Renal cortical epithelial cell (primary cell): ENCODE data around the gene GPS1. TPM values are rescaled to one million over a fixed set of nuclear protein-coding genes. Genes with fewer than 3 reads are reported as not detected.

ENCODE experiments used
- DNase-seq: peaks from one replicate; pipeline ENCODE4 v3.0.0-alpha.2; 2011; ENCODE audit warnings: low read depth
- total RNA-seq: library from RNA; depleted of rRNA; stranded (reverse); fragments of >200 nt; gene quantifications from 2 replicates; pipeline ENCODE4 v1.2.3, GENCODE V29; 2014

Gene GPS1
- total RNA-seq, 1 donor from 2014 or later, result 119 TPM

DNA sequence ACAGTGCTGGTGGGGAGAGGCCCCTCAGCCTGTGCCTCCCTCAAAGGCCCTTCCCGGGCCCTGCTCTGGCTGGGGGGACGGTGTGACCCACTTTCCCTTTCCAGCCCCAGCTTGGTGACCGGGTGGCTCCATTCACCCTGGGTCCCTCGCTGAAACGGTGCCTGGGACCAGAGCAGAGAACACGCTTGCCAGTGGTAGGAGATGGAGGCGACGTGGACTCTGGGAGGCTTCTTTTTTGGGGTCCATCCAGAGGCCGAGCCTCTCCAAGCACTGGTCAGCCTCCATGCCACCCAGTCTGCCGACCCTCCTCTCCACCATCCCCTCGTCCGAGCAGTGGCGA lies 36.8 kb upstream of the GPS1 start:
- no peak for DNase-seq

DNA sequence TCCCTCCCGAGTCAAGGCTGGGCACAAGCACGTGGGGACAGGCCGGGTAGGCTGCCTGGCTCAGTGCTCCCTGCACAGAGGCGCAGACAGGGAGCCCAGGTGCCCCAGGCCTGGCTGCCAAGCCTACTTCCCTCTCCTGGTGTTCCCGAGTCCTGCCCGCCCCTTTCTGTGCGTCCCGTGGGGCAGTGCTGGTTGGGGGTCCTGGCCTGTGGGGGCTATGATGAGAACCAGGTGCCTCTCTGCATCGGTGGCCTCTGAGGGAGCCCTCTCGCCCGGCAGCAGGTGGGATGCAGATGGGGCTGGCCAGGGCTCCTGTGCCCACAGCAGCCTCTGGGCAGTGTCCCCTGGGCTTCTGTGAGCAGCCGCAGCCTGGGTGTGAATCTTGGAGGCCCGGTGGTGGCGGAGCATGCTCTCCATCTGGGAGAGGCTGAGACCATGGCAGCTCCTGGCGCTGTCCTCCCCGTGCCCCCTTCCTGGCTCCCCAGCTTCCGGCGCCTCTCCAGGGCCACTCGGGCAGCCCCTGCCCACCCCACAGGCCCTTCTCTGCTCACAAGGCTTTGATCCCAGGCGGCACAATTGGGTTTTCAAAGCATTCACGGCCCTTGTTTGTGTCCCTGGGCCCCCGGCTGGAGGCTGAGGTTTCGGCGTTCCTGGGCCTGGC lies 36.3 kb upstream of the GPS1 start:
- DNase-seq, result no peak

DNA sequence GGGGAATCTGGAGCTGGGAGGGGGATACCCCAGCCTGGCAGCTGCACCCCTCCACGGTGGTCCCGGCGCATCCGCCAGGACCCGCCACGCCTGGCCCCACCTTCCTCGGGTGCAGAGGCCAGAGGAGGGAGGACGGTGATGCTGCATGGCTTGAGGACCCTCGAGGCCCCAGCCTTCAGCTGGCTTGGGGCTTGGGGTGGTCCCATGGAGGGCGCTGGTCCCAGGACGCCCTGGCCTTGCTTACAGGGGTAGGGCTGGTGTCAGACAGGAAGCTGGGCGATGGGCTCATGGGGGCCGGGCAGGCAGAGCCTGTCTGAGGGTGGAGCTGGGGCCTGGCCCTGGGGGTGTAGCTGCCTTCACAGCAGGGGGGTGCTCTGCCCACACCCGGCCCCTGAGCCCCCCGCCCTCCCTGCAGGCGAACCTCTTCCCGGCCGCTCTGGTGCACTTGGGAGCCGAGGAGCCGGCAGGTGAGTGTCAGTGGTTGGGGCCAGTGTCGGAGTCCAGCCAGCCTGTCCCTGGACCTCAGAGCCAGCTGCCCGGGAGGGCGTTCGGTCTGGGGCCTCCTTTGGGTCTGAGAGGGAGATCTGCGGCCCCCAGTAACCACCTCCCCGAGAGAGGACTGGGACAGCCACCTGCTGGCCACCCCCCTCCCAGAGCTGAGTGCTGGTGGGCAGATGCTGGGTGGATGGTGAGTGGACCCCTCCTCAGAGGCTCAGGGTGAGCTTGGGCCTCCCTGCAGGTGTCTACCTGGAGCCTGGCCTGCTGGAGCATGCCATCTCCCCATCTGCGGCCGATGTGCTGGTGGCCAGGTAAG lies 35.4 kb upstream of the GPS1 start:
- DNase-seq, result no peak

DNA sequence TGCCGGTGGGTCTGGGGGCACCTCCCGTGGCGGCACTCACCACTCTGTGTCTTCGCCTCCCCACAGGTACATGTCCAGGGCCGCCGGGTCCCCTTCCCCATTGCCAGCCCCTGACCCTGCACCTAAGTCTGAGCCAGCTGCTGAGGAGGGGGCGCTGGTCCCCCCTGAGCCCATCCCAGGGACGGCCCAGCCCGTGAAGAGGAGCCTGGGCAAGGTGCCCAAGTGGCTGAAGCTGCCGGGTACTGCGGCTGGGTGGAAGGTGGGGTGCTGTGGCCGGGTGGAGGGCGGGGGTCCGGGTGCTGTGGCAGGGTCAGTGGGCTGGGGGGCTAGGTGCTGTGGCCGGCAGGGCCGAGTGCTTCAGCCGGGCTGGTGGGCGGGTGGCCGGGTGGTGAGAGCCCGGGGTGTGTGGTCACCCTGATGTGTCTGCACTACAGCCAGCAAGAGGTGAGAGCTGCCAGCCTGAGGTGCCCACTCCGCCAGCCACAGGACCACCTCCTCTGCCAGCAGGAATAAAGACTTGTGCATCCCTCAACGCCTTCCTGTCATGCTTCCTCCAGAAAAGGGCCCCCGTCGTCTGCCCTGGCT lies 34.7 kb upstream of the GPS1 start:
- no peak for DNase-seq

DNA sequence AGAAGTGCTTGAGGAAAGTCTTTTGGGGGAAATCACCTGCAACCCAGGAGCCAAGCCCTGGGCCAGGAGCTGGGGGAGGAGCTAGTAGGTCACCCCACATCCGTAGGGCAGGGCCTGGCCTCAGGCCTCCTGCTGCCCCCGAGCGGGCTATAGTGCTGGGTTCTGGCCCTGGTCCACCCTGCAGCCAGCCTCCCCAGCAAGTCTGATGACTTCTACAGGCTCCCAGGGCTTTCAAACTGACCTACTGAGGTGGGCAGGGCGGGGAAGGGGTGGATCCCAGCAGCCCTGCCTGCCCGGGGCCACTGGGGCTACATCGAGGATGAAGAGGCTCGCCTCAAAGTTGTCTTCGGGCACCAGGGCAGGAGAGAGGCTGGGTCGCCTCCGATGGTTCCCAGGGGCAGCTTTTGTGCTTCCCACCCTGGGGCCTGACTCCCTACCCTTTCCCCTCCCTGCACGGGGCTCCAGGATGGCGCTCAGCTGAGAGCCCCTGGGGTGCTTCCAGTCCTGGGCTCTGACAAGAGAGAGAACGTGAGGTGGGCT lies 34.0 kb upstream of the GPS1 start:
- DNase-seq, result no peak

DNA sequence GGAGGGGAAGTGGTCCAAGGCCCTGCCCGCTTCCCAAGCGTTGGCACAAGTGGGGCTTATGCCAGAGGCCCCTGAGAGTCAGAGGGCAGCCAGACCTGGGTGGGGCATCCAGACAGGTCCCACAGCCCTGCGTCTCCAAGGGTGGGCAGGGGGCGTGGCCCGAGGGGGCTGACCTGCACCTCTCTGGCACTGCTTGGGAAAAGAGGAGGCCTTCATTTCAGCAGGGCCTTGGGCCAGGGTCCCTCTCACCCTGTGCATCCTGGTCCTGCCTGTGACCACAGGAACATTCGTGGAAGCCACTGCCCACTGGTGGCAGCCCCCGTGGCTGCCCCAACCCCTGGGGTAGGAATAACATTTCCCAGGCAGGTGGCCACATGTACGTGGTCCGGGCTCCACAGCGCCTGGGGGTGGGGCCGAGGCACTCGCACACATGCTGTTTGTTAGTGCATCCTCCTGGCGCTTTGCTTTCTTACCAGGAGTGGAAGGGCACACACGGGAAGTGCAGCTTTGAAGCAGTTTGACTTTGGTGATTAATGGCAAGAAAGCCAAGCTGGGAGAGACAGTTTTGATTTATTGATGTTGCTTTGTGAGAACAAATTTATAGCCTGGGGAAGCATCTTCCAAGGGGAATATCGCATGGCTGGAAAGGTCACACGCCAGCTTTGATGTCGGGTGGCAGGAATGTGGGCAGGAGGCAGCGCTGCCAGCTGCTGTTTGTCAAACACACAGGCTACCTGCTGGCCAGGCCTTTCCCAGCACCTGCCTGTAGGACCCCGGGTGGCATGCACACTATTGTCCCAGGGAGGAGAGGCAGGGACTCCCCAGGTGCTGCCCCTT lies 33.3 kb upstream of the GPS1 start:
- no peak for DNase-seq

DNA sequence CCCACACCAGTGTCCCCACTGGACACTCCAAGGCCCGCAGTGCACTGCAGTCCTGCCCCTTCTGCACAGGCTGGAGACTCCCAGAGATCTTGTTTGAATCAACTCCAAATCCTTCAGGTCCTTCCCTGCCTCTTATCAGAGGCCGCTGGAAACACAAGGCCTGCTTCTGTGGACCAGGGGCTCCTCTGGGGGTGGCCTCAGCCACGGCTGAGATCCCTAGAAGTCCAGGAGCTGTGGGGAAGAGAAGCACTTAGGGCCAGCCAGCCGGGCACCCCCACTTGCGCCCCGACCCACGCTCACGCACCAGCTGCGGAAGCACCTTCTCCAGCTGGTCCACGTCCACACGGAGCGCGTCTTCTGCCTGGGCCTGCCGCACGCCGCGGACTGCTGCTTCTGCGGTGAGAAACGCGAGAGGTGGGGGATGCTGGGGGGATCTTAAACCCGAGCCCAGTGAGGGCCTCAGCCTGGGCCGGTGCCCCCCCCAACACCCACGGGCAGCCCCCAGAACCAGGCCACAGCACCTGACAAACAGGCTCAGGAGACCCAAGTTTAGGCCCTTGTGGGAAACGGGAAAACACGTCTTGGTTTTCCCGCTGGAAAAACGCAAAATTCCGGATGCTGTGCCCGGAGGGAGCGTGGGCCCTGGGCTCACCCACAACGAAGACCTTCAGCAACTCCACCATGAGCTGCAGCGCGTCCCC lies 32.6 kb upstream of the GPS1 start:
- no peak for DNase-seq

DNA sequence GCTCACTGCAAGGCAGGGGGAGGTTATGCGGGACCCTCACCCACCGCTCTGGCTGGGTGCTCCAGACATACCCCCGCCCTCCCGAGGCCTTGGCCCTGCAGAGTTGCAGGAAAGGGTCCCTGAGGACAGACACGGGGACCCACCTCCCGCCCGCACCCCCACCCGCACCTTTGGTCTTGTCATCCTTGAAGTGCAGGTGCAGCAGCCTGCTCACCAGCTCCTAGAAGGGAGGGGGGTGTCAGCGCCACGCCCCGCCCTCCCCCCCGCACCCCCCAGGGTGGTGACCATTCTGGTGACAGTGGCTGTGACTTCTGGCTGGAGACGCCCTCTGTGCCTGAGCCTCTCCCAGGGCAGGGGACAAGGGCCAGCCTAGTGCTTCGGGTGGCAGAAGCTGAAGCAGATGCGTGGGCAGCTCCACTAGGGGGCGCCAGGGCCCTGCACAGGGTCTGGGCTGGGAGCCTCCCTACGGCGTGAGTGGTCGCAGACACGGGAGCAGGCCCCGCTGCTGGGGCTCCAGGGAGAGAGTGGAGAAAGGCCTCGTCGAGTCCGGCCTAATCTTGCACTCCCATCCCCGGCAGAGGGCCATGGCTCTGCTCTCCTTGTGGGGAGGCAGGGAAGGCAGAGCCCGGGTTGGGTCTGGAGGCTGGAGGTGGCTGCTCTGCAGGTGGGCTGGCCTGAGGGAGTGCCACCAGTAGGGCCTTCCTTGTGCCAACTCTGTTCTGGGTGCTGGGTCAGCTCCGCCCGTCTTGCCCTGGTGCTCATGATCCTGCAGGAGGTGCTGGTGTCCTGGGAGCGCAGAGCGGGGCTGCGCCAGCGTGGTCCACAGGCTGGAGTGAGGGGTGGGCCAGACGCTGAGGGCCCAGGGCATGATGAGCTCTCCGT lies 31.8 kb upstream of the GPS1 start:
- no peak for DNase-seq

DNA sequence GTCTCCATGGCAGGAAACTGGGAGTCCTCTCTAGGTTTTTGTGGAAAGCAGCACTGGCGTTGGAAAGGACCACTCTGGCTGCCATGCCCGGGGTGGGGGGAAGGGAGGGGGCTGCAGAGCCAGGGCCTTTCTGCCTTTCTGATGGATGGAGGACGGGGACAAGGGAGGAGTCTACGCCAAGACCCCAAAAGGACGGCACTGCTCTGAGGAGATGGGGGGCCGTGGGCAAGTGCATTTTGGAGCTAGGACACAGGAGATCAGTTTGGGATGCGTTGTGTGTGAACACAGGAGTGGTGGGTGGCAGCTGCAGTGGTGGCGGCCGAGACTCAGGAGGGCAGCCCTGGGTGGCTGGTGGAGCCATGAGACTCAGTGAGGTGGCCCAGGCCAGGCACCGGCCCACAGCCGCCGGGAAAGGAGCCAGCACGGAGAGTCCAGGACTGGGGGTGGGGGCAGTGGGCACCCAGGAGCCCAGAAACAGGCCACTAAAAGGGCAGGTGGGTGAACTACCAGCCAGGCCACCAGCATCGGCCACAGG lies 31.1 kb upstream of the GPS1 start:
- no peak for DNase-seq

DNA sequence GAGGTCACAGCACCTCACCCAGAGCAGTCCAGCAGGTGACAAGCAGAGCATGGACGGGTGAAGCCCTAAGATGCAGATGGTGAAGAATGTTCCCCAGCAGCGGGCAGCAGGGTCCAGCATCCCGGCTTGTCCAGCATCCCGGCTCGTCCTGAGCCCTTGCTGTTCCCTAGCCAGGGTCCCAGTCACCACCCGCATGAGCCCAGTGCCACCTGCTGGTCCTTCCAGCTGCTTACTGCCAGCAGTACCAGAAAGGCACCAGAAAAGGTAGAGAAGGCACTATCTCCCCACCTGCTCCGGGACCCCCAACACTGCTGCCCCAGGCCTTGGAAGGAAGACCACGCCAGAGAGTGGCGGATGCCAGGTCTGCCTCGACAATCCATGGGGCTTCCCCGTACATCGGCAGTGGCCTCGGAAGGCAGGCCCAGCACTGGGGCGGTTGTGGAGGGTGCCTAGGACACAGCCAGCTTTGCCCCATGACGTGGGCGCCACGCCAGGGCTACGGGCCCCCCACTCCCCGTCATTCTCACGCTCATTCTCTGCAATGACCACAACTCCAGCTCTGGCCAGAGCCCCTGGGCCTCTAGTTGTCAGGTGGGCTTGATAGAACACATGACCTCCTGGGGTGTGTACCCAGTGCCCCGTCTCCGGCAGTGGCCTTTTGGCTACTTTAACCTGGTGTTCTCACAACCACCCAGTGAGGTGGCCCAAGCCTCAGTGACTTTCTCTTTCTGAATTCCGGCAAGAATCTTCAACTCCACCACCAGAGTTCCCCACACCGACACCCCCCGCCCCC lies 30.4 kb upstream of the GPS1 start:
- DNase-seq, result peak; percentile 66

DNA sequence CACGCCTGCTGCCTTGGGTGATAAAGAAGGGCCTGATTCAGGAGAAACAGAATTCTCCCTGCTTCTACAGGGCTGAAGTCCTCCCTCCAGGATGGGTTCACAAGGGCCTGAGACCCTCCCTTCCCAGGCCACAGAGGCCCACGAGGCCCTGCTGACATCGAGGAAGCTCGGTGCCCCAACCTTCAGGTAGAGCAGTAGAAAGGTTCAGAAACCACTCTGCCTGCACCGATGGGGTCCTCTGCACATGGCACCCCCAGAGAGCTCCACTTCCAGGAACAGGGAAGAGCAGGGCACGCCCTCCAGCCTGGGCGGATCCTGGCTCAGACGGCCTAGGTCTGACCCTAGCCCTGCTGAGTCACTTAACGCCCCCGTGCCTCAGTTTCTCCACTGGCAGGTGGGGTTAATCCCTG lies 29.8 kb upstream of the GPS1 start:
- no peak for DNase-seq

DNA sequence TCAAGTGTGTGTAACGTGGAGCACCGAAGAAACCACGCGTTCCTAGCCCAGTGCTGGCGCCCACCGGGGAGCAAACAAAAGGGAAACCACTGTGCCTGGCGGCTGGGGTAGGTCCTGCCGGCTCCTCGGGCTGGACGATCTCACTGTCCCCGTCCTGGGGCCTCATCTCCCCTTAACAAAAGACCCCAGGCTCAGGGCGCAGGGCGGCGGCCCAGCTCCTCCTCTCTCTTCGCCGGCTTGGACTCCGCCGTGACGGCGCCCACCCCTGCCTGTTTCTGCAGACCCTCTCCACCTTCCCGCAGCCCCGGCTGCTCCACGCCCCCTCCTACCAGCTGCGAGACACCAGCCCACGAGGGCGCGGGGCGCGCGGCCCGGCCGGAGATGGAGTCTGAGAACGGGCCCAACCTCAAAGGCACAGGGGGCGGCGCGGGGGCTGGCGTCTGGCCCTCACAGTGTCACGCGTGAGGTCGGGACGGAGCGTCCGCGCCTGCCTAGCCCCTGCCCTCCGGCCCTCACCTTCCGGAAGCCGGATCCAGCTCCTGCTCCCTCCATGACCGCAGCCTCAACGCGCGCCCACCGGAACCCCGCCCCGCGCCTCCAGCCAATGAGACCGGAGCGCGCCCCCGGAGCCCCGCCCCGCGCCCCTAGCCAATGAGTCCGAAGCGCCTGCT lies 29.3 kb upstream of the GPS1 start, which contains the start of gene CENPX:
CENPX (minus strand) TSS at position 569 of the 671 bp plus-strand sequence; CDS start at position 552, 17 bp downstream.
- no peak for DNase-seq

DNA sequence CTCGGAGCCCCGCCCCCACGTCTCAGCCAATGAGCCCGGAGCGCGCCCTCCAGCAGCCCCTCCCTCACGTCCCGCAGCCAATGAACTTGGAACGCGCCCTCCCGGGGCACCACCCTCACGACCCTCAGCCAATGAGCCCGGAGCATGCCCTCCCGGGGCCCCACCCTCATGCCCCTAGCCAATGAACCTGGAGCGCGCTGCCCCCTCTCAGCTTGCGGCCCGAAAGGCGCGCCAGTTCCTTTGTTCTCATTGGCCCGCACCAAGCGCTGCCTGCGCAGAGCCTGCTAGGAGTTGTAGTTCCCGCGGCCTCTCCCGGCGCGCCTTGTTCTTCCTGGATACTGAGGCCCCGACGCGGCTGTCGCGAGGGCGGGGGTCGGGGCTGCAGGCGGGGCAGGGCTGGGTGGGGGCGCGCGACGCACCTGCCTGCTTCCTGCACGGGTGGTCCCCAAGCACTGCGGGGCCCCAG lies 28.7 kb upstream of the GPS1 start, which contains the start of gene LRRC45:
LRRC45 (plus strand) TSS at position 325 of the 466 bp plus-strand sequence. CDS start 339 bp downstream, outside the sequence.
- DNase-seq, result peak; percentile 95

DNA sequence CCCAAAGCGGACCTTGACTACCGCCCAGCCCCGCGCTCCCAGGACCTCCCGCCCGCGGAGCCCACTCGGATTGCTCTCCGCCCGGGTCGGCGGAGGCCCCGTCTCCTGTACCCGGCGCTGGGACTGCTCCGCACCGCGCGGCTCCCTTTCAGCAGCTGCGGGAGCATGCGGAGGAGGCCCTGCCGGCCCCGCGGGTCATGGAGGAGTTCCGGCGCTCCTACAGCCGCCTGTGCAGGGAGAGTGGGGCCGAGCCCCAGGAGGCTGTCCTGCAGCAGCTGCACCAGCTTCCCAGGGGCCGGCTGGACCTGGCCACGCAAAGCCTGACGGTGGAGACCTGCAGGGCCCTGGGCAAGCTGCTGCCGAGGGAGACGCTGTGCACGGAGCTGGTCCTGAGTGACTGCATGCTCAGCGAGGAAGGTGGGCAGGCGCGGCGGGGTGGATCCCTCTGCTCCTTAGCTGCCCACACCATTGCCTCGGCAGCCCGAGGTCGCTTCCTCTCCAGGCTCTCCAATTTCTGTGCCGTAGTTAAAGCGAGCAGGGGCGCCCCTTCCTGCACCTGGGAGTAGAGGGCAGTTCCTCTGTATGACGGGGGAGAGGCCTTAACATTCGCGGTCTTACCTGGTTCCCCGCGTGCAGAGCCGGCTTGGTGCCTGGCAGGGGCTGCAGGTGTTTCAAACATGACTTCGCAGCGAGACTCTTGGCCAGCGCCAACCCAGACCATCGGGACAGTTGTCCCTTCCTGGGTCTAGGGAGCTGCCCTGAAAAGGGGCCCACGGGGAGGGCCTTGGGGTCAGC lies 28.1 kb upstream of the GPS1 start:
- no peak for DNase-seq

DNA sequence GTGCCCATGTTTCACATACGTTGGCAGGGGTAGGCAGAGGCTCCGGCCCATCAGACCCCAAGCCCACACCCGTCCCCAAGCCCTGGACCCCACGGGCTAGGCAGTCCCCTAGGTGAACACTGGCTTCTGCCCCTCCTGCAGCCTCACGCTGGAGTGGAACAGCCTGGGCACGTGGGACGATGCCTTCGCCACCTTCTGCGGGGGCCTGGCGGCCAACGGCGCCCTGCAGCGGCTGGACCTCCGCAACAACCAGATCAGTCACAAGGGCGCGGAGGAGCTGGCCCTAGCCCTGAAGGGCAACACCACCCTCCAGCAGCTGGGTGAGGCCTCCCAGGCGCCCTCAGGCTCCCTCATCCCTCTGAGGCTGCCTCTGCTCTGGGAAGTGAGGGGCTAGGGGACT lies 26.8 kb upstream of the GPS1 start:
- no peak for DNase-seq

DNA sequence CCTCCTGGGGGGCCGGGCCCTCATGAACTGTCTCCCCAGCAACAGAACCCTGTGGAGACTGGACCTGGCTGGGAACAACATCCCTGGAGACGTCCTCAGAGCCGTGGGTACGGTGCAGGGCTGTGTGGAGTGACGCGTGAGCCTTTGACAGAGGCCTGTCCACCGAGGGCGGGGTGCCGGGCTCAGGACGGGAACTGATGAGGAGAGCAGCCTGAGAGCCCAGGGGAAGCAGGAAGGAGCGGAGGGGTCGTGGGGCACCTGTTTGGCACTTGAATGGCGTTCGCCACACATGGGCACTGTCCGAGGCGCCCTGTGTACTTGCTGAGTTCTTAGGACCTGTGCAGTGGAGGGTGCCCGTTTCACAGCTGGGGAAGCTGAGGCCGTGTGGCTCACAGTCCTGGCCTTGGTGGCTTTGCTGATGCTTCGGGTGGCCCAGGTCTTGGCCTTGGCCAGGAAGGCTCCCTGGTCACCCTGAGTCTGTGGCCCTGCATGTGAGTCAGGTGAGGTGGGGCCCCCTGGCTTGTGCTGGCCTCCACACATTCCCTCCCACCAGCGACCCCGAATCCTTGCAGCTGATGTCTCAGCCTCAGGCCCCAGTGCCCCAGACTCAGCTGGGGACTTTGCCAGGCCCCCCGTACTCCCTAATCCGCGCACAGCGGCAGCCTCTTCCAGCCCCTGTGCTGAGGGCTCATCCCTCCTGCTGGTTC lies 26.1 kb upstream of the GPS1 start:
- DNase-seq, result no peak

DNA sequence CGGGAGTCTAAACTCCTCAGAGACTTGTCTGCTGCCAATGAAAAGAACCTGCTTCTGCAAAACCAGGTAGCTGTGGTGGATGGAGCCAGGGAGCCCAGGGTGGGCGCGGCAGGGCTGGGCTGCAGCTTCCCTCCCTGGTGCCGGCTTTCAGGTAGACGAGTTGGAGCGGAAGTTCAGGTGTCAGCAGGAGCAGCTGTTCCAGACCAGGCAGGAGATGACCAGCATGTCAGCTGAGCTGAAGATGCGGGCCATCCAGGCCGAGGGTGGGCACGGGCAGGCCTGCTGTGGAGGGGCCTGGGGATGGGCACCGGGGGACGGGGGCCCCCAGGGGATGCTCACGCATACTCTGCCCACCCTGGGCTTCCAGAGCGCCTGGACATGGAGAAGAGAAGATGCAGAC lies 23.5 kb upstream of the GPS1 start:
- no peak for DNase-seq
